Hepatocyte (in vitro differentiated cells): ENCODE data around the gene SERPINB2.

Source experiments
- EZH2 ChIP-seq: fragments of 200-600 bp; sonication (generic); IDR thresholded peaks from 2 replicates; pipeline ENCODE4 v1.6.1; 2016; ENCODE audit warnings: antibody characterized with exemption, mild to moderate bottlenecking, borderline replicate concordance
- EZH2phosphoT487 ChIP-seq: fragments of 200-600 bp; sonication (generic); IDR thresholded peaks from one replicate; pipeline ENCODE4 v1.6.1; 2018; ENCODE audit warnings: antibody characterized with exemption, mild to moderate bottlenecking, low read depth, moderate library complexity; ENCODE audit not compliant: unreplicated experiment, severe bottlenecking

GRCh38 chr18:63899206-63899605 is 11.7 kb downstream of the SERPINB2 start:
- no peak for TF ChIP-seq EZH2
- no peak for TF ChIP-seq EZH2phosphoT487
